Hematopoietic multipotent progenitor cell treated with erythropoietin and hydrocortisone succinate and interleukin-3 and kit ligand, for 6 days (in vitro differentiated cells): ENCODE results near the gene FCAMR.

Experiments used
- DNase-seq: peaks from one replicate; pipeline ENCODE4 v3.0.0-alpha.2; 2015

Gene FCAMR, protein sequence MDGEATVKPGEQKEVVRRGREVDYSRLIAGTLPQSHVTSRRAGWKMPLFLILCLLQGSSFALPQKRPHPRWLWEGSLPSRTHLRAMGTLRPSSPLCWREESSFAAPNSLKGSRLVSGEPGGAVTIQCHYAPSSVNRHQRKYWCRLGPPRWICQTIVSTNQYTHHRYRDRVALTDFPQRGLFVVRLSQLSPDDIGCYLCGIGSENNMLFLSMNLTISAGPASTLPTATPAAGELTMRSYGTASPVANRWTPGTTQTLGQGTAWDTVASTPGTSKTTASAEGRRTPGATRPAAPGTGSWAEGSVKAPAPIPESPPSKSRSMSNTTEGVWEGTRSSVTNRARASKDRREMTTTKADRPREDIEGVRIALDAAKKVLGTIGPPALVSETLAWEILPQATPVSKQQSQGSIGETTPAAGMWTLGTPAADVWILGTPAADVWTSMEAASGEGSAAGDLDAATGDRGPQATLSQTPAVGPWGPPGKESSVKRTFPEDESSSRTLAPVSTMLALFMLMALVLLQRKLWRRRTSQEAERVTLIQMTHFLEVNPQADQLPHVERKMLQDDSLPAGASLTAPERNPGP

DNA sequence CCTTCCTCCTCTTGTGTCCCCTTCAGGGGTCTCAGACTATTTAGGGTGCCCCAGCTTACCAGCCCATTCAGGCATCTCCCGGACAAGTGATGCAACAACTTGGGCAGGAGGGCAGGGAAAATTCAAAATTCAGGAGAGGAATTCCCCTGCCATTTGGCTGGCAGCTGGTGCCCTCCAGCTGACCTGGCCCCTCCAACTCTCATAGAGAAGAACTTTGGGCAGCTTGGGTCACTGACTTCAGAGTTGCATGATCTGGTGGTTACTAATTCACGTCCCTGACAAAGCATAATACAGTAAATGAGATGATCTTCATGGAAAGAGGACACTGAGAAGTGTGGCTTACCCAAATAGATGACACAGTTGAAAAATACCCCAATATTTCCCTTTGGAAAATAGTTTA, at the start of gene FCAMR:
Gene FCAMR (minus strand): TSS at position 15 of the 400 bp plus-strand sequence. CDS start 335 bp downstream, outside the sequence.
- no peak for DNase-seq

DNA sequence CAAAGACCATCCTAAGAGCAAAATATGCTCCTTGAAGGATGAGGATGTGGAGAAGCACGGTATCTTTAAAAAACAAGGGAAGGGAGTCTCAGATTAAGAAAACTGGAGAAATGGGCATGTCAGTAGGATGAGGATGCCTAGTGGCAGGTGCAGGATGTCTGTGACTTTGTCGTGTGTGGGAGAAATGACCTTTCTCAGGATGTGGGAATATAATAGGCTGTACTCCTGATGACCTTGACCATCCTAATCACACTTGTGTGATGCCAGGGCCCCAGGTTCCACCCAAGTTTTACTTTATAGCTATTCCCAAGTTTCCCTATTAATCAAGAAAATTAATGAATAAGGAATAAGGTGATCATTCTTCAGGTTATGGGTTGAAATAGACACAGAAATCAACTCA, 49.4 kb upstream of the FCAMR start:
- no peak for DNase-seq

DNA sequence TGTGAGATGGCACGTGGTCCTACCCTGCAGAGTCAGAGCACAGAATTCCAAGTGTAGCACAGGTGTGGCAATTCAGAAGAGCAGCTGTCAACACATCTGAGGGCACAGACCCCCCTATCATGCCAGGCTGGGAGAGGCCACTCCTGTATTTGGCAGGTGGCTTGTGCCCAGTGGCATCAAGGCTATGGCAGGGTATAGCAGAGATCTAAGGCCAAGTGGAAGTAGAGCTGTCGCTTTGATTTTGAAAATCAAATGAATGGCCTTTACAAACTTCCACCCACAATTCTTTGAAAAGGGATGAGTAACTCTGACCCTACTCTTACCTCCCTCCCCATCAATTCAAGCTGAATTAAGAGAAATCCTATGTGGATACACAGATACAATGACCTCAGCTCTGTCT, 48.9 kb upstream of the FCAMR start:
- no peak for DNase-seq

DNA sequence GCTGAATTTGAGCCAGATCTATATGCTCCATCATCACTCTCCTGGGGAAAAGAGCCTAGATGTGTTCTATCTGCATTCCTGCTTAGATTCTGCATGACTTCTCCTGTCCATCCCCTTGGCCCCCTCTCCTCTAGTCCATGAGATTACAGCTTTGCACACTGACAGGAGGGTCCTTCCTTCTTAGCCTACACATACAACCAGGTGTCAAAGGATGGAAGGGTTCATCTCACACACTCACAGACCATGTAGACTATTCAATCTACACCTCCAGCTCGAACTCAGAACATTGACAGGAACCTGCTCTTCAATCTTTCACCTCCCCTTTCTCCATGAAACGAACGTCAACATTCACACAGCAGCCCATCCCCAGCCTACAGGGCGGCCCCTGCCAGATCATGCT, 48.4 kb upstream of the FCAMR start:
- no peak for DNase-seq

DNA sequence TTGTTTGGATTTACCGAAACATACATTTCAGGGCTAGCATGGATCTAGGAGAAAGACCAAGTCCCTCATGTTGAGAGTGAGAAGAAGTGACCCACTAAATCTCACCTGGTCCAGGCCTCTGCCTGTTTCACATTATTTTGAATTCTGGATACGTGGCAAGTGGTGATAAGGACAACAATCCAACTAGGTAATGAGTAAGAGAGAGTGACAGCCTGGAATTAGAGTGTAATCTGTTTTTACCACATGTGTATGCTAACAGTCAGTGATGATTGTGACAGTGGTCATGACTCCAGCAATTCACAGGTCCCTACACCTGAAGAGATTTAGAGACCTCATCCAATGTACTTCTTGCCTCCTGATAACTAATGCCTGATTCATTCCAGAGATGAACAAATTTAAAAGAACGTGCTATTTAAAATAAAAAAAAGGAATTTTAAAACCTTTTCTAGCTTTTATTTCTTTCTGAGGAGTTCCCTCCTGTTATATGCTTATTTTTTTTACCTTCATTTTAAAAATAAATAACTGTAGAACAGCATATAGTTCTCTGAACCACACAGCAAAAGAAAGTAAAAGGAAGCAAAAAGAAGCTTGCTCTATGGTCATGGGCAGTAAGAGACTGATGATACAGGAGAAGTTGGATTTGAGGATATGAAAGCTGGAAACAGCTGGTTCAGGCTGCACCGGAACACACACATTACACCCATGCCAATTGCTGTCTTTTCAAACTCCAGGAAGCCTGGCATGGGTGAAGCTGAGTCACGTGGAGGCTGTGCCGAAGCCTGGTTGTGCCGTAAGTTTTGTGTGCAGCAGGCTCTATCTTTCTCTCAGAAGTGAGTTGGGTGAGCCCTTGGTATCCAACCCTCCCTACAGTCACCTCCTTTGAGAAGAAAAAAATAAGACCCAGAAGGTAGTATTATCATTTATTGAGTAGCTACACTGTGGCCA, 47.6 kb upstream of the FCAMR start:
- DNase-seq, result peak; percentile 72

DNA sequence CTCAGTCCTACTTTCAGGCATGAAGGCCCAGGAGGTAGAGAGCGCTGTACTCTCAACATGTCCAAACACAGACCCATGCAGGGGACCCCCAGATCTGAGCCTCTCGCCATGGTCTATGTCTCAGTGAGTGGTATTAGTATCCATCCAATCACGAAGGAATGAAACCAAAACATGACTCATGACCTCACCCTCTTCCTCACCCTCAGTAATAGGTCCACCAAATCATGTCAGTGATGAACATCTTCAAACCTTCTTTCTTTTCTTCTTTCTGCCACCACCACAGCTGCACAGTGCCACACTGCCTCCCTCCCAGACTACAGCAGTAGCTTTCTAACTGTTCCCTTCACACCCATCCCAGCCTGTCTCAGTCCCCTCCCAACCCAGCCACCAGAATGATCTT, 45.5 kb upstream of the FCAMR start:
- DNase-seq, result no peak

DNA sequence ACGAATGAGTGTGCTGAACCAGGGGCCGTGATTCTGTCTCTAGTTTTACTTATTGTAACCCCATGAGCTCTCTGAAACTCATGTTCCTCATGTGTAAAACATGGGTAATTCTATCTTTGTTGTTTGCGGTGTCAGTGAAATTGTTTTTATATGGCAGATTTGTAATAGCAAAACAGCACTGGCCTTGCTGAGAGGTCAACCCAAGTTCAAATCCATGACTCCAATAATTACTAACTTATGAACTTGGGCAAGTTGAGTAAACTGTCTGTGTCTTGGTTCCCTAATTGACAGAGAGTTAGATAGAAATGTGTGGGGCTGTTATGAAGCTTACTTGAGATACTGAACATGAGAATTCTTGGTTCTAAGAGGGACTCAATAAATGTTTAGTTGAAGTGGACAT, 44.5 kb upstream of the FCAMR start:
- no peak for DNase-seq

DNA sequence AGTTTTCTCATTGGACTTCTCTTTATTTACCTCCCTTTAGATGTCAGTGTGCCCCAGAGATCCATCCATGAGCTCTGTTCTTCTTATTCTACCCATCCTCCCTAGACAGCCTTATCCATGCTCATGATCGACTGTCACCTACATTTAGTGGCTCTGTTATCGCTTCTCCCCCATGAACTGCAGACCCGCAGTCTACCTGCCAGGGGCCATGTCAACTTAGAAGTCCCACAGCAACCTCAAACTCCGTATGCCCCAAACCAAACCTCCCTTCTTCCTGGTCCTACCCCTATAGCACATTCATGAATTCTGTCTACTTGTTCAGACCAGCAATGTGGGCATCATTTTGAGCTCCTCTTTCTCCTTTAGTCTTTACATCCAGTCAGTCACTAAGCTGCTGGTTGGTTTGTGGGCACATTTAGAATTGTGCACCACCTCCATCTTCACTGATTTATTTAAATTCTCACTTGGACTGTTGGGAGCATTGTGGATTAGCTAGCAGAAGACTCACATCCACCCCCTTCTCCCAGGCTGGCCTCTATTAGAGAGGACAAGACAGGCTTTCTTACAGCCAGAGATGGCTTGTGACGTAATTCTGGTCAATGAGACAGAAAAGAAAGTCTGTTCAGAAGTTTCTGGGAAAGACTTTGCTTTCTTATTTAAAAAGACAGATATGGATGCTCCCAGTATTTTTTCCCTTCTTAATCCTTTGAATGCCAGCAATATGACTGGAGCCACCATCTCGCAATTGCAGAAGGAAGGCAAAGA, 43.2 kb upstream of the FCAMR start:
- no peak for DNase-seq

DNA sequence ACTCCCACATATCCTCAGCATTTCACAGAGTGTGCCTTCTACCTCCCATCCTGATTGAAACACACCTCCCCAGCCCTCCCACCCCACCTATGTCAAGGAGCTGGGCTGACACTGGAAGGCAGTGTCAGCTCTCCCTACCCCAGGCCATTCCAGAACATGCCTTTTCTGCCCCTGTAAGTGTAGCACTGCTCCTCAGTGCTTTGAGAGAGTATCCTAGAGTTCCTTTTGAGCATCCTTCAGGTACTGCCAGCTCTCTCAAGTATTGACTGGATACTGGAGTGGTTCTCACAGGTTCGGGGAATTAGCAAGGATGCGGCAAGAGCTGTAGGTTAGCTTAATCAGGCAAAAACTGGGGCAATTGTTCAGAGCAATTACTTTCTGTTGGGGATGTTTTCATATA, 40.5 kb upstream of the FCAMR start:
- DNase-seq, result no peak

DNA sequence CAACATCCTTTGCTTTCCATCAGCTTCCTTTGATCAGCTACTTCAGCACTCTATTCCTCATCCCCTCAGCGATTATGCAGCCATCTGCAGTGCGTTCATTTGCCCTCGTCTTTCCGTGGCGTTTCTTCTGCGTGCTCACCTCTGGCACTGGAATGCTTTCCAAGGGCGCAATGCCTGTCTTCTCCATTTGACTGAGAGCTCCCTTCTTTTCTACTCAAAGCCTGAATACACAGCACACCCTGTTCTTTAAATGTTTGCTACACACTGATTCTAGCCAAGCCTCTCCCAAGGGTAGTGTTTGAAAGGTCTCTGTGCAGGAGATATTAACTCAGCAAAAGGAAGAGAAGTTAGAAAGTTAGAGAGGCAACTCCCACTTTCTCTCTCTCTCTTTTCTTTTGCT, 39.7 kb upstream of the FCAMR start:
- no peak for DNase-seq

DNA sequence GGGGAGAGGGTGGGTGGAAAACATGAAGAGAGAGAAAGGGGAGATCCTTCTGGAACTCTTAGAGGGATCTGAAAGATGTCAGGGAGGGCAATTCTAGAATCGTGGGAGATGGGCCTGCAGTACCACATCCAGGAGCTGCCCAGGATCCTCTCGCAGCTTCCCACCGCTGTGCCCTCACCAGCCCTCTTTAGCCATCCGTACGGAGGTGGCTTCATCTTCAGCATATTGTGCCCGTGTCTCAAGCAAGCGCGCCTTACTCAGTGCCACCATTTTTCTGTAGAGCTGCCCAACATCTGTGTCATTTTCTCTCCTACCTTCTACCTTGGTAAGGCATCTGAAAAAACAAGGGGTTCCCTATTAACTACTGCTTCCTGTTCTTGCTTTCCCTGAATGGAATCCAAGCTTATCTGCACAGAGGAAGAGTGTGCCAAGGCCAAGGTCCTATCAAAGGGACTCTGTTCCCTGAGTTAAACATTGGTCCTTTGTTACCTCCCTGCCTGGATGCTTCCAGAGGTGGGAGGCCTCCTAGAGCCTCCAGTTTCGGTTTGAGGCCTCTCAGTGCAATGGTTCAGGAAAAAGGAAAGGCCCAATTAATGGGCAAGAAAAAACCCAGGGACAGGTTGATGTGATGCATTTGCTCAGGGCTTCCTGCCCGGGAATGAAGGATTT, 39.1 kb upstream of the FCAMR start:
- no peak for DNase-seq

DNA sequence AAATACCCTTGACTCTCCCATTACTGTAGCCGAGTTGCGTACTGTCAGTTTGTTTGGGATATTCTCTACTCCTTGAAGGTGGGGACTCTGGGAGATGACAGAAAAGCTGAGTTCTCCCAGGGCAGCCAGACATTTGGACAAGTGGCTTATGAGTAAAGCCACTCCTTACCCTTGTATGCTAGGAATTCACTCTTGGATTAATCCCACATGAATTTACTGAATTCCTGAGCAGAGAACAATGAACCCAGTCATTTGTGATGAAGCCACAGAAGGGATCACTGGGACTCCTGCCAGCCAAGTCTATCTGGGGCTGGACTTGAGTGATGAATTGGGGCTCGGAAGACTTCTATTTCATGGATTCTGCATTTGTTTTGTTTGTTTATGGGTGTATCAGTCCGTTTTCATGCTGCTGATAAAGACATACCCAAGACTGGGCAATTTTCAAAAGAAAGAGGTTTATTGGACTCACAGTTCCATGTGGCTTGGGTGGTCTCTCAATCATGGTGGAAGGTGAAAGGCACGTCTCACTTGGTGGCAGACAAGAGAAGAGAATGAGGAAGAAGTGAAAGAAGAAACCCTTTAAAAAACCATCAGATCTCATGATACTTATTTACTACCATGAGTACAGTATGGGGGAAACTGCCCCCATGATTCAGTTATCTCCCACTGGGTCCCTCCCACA, 37.2 kb upstream of the FCAMR start:
- no peak for DNase-seq

DNA sequence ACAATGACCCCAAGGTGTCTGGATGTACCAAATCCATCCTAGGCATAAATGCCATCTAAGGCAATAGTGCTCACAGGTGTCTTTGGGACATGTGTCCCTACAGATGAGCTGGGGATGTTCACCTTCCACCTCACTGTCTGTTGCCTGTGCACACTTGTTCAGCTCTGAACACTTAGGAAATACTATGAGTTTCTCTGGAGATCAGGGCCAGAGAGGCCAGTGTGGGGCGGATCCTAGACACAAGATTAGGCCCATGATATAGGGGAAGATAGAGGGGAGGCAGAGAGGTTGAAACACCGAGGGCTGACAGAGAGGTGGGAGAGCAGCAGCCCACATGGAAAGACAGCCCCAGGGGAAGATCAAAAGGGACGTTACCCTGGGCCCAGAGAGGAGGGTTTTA, 36.7 kb upstream of the FCAMR start:
- no peak for DNase-seq

DNA sequence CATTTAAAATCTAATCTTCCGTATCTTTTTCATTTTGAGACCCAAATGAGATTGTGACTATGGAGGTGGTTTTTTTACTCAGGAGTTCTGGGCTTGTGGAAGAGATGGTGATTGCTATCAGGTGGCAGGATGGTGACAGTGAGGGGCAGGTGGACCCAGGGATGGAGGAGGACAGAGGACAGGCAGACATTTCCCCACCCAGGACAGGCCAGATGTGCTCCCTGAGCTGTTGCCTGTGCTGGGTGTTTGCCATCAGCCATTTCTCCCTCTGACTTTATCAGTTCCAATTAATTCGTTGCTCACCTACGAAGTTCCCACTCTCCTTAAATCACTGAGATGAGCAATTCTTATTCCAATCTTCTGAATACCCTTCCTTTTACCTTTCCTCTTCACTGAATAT, 35.8 kb upstream of the FCAMR start:
- no peak for DNase-seq

DNA sequence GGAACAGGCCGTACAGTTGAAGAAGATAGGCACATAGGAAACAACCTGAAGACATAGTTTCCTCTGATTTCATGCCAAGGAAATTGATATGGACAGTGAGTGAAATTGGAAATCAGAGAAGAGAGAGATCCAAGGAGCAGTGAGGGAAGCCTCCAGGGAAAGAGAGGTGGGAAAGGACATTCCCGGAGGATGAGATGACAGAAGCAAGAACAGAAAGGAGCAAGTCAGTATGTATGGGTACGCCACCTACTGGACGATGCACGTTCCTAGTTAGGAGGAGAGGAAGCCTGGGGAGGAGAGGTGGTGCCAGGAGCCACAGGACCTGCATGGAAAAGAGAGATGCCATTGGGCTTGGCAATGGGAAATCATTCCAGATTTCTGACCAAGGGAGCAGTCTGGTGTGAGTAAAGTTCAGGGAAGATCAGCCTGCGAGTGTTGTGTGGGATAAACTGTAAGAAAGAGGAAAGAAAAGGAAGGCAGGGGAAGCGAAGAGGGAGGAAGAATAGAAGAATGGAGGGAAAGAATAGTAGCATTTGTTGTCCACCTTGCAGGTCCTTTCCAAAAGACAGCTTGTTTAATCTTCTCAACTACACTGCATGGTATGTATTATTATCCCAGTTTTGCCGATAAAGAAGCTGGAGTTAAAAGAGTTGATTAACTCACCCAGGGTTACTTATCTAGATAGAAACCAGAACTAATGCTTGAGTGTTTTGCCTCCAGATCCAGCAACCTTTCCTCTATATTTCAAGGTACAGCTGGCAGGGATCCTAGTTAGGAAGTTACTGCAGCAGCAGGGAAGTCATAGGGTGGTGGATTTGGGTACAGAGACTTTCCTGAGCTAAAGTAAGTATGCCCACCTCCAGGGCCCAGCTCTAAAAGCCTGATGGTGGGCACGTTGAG, 34.9 kb upstream of the FCAMR start:
- DNase-seq, result peak; percentile 82

DNA sequence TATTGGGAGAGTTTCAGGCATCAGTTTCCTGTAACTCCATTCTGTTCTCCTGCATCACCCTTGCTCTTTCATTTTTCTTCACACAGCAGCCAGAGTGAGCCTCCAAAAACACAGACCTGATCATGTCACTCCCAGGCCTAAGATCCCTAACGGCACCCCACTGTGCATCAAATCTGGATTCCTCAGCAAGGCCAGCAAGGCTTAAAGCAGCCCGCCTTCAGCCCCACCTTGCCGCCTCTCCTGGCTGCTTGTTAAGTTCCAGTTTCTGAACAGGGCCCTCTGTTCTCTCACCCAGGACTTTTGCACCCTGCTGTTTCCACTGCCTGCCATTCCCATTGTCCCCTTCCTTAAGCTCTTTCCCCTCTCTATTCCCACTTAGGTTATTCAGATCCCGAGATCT, 33.0 kb upstream of the FCAMR start:
- DNase-seq, result no peak

DNA sequence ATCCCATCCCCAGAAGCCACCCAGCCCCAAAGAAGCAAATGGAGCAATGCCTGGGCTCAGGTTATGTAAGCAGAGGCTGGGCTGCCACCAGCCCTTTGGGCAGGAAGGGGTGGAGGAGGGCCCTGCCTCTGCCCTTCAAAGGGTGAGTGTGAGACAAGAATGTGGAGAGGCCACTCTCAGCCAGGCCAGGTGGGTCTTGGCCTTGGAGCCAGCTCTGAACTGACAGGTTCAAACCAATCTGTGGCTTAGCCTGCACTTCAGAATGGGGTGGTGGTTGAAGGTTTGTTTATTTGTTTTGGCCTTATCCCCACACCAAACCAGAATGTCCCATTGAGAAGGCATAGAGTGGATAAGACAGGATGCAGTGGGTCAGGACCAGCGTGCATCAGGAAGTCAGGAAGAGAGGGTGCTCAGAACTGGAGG, 32.5 kb upstream of the FCAMR start:
- no peak for DNase-seq

DNA sequence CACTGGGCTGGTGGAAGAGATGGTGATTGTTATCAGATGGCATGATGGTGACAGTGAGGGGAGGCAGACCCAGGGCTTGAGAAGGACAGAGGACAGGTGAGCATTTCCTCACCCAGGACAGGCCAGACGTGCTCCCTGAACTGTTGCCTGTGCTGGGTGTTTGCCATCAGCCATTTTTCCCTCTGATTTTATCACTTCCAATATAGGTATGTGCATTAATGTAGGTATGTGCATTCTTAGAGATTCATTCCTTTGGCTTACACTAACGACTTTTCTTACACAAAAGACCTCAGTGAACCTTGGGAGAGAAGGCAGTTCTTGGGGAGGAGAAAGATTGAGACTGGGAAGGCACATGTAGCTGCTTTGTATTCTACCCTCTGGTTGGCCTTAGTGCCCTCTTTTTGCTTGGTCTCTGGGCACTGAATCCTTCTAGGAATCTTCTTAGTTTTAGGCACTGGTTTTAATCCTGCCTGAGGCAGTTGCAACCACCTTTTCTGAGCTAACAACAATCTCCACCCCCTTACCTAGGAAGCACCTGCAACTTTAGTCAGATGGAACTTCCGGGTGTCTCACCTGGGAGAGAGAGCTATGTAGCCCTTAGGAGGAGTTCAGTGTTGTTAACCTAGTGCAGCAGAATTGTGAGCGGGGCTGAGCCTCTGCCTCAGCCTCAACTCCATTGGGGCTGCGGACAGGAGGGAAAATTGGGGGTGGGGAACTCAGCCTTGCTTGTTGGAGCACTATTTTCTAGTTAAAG, 31.4 kb upstream of the FCAMR start:
- no peak for DNase-seq

DNA sequence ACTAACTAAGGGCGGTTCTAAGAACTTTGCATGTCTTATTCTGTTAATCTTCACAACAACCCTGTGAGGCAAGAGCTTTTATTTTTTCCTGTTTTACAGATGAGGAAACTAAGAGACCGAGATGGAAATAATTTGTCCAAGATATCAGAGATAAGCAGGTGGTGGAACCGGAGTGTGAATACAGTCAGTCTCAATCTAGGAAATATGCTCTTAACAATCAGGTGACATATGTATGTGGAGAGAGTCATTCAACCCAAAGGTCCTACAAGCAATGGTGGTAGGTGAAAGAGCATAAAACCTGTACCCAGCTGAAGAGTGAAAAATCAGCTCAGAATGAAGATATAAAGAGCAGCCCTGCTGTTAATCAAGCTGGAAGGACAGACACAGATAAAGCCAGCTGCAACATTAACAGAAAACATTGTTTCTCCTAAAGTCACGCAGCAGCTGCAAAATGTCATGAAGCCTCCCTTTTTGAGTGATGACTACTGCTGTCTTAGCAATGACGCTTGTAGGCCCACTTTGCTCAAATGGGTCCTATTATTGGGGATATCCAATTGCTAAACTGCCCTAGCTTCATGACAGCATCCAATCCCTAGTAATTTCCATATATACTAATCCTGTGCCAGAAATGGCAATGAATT, 30.5 kb upstream of the FCAMR start:
- DNase-seq, result no peak
